ENCODE measurements around the gene GALC.

GALC gene

DNA sequence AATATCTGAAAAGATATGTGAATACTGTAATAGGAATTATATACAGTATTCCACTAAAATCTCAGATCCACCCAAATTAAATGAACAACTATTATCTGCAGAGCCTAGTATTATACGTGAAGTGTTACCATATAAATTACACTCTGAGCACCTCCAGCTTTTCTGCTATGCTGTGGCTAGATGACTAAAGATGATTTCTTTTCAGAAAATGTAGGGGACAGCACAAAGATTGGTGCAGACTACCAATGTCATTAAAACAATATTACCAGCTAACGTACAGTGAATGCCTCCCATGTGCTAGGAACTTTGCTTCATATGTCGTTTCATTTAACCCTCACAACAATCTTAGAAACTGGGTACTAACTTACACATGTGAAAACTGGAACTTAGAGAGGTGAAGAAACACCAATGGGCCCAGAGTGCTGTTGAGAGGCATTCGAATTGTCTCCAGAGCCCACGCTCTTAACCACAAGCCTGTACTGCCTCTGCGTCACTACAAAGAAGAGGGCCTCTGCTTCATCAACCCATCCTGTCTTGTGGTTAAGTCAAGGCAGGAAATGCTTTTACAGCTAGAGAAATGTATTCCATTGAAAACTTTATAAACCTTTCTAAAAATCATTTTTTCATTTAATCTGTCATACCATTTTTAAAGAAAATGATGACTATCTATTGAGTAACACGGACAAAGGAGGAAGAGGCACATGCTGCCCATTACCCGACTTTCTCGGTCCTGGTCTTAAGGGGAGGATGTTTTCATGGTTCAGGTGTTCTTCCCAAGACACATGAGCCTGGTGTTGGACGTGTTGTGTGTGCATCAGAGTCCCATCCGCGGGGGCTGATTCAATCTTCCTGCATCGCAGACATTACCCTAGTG, 13.2 kb upstream of the GALC start:
- no peak for DNase-seq (ENCODE audit: low read depth)

- no peak for DNase-seq (ENCODE audit: low read depth)
Observed at GRCh38 chr14:88005050-88005481, 12.1 kb upstream of the GALC start, which contains the start of gene GPR65. GPR65 (plus strand) TSS chr14:88005135; CDS start chr14:88010848, 5,713 bp downstream.

DNA sequence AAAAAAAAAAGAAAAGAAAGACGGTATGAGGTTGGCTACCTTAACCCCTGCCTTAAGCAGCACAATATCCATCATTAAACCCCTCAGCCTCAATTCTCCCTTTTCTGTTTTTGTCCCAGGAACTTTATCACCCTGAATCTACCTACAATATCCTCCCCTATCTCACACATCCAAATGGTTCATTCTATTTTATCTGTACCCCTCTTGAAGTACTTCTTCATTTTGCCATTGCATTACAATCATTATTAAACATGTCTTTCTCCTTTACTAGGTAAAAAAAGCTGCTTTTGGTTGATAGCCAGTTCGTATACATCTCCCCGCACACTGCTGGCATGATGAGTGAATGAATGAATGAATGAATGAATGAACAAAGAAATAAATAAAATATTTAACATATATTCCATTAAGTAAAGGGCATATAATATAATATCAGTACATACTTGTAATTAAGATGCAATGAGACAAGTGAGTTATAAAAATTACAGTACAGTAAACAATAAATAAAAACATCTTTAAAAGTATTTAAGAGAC, 11.6 kb upstream of the GALC start:
- no peak for DNase-seq (ENCODE audit: low read depth)

GRCh38 chr14:88003425-88003824, 10.4 kb upstream of the GALC start:
- DNase-seq (ENCODE audit: low read depth) = no peak

- no peak for DNase-seq (ENCODE audit: low read depth)
Observed at GRCh38 chr14:88002421-88003075, 9.6 kb upstream of the GALC start.

DNA sequence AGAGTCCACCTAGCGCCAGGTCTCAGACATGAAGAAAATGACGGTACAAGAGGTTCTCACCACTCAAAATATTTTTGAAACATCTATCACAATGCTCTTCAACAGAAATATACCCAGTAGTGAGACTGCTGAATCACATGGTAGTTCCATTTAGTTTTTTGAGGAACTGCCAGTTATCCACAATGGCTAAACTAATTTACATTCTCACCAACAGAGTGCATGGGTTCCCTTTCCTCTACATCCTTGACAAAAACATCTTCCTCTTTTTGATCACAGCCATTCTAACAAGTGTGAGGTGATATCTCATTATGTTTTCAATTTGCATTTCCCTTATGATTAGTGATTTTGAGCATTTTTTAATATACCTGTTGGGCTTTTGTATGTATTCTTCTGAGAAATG, 6.3 kb upstream of the GALC start:
- DNase-seq (ENCODE audit: low read depth) = no peak

- DNase-seq (ENCODE audit: low read depth) = no peak
Observed at GRCh38 chr14:87998482-87998881, 5.5 kb upstream of the GALC start.

- no peak for DNase-seq (ENCODE audit: low read depth)
Observed at GRCh38 chr14:87996291-87996592, 3.3 kb upstream of the GALC start.

DNA sequence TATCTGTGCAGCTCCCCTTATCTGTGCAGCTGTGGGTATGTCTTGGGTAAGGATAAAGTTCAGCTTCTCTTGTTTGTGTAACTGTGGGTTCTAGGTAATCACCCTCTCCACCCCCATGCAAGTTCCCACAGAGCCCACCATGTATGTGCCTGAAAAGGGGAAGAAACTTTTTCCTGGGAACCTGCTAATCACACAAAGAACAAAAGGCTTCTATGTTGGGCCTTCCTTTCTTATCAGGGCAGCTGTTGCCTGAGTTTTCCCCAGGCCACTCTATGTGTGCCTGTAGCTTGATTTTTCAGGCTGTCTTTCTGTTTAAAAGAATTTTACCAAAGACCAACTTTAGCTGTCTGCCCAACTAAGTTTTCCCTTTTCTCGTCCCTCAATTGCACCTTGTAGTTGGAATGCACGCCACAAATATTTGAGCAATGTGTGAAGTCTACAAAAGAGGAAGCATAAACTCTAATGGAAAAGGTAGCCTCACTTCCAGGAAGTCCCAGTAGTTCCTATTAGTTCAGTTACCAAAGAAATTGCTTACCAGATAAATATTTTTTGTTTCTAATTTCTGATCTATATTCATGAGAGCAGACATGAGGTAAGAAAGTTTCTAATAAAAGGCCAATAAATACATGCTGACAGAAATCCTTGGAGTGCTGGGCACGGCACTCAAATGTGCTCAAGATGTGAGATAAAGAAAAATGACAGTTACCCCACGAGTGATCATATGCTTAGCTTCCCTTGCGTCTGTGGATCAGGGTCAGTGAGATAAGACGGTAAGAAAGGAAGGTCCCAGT, 2.7 kb upstream of the GALC start:
- no peak for DNase-seq (ENCODE audit: low read depth)

- DNase-seq (ENCODE audit: low read depth) = no peak
Observed at GRCh38 chr14:87994974-87995373, 2.0 kb upstream of the GALC start.

- DNase-seq (ENCODE audit: low read depth) = peak; percentile 12
Observed at GRCh38 chr14:87992346-87992717, 650 bp downstream of the GALC start.

DNA sequence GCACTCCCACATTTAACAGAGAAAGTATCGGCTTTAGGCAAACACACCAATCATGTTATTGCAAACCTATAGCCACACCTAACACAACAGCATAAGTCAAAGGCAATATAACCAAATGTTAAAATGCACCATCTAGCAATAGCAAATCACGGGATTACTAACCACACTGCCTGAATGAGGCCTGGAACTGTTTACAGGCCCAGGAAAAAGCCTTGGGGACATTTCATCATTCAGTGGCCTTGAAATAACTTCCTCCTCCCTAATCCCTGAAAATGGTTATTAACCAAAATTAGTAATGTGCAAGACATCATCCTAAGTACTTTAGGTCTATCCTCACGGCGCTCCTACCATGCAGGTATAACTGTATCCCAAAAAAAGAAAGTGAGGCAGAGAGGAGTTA, 2.3 kb downstream of the GALC start:
- DNase-seq (ENCODE audit: low read depth) = no peak

- no peak for DNase-seq (ENCODE audit: low read depth)
Observed at GRCh38 chr14:87989956-87990299, 3.1 kb downstream of the GALC start.

DNA sequence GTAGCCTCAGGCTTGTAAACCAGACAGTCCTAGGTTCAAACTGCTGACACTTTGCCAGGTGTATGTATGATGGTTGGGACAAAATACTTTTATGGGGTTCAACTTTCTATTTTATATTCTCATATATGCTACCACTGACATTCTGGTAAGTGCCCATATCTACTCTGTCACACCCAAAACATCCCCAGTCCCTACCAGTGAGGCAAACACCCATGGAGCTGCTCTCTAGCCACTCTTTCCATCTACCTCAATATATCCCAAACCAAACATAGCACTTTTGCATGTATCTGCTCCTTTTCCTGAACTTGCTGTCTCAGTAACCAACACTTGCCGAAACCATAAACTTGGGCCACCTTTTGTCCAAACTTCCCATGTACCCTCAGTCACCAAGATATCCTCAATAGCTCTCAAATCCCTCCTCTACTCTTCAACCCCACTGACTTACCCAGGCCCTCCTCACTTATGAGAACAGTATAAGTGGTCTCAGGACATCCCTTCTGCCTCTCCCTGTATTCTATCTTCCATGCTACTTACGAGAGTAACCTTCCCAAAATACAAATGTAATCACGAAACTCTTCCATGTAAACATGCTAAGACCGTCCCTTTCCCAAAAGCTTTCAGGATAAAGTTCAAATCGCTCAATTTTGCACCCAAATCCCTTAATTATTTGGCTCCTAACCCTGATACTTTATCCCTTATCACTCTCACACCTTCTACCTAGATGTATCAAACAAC, 3.6 kb downstream of the GALC start:
- DNase-seq (ENCODE audit: low read depth) = no peak

DNA sequence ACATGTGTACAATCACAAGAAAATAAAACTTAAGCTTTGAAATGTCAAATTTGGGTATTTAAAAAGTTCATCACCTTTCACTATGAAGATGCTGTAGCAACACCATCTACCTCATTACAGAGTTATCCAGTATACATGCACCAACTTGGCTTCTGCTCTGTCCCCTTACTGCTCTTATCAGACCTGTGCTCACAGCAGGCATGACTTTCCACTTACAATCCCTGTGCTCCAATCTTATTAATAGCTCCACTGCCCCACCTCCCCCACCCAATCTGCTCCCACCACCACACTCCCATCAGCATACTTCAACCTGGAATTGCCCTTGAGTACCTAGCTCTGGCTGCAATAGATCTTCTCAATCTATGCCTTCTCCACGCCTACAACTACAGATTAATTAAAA, 13.3 kb downstream of the GALC start:
- no peak for DNase-seq (ENCODE audit: low read depth)

GRCh38 chr14:87975636-87976035, 17.3 kb downstream of the GALC start:
- DNase-seq (ENCODE audit: low read depth) = no peak

- DNase-seq (ENCODE audit: low read depth) = no peak
Observed at GRCh38 chr14:87971010-87971409, 22.0 kb downstream of the GALC start.

DNA sequence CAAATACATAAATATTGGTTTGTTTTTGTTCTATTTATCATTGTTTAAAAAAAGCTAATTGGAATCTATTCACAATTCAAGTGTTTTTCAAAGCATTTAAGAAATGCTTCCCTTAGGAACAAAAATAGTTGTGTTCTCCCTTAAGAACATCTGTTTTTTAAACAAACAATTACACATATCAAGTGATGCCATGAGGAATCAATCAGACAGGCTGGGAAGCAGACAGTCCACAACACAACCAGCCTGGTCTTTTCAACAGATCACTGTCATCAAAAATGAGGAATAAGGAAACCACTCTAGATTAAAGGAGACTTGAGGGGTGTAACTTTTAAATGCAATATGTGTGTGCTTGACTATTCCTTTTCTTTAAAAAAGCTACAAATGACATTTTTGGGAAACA, 25.5 kb downstream of the GALC start:
- no peak for DNase-seq (ENCODE audit: low read depth)

- no peak for DNase-seq (ENCODE audit: low read depth)
Observed at GRCh38 chr14:87966816-87967215, 26.2 kb downstream of the GALC start.

GRCh38 chr14:87961246-87961645, 31.7 kb downstream of the GALC start:
- DNase-seq (ENCODE audit: low read depth) = no peak

GRCh38 chr14:87960013-87960787, 32.8 kb downstream of the GALC start:
- no peak for DNase-seq (ENCODE audit: low read depth)
